KMS-11 (cell line): Measurements from ENCODE around the gene ADAP1.
"Not testable (repeated sequence)": the region's sequence is repeated elsewhere in the genome, so short reads cannot be mapped to it uniquely, and the experiment has no call there.

Experiments used
- H2AFZ ChIP-seq: fragments of 200-600 bp; sonication (generic); 2 replicates; pipeline ENCODE4 v1.6.1; 2016; ENCODE audit warnings: antibody characterized with exemption, mixed run types, low read depth
- H3K27ac ChIP-seq: fragments of 200-600 bp; sonication (generic); 2 replicates; pipeline ENCODE4 v1.6.1; 2016; ENCODE audit warnings: mild to moderate bottlenecking, mixed run types
- H3K27me3 ChIP-seq: fragments of 200-600 bp; sonication (generic); 2 replicates; pipeline ENCODE4 v1.6.1; 2017; ENCODE audit warnings: mild to moderate bottlenecking, low read depth, mixed run types, moderate library complexity; ENCODE audit not compliant: insufficient read depth
- H3K36me3 ChIP-seq: fragments of 200-600 bp; sonication (generic); 2 replicates; pipeline ENCODE4 v1.6.1; 2017; ENCODE audit warnings: mild to moderate bottlenecking, mixed run types; ENCODE audit not compliant: insufficient read depth
- H3K4me1 ChIP-seq: fragments of 200-600 bp; sonication (generic); 2 replicates; pipeline ENCODE4 v1.6.1; 2016; ENCODE audit warnings: mild to moderate bottlenecking, low read depth, mixed run types; ENCODE audit not compliant: poor library complexity, severe bottlenecking
- H3K4me2 ChIP-seq: fragments of 200-600 bp; sonication (generic); 2 replicates; pipeline ENCODE4 v1.7.0; 2016; ENCODE audit warnings: mild to moderate bottlenecking, mixed run types
- H3K4me3 ChIP-seq: fragments of 200-600 bp; sonication (generic); IDR thresholded peaks from 2 replicates; pipeline ENCODE4 v1.6.1; 2017; ENCODE audit warnings: low read depth, low read length, mixed read lengths; ENCODE audit not compliant: insufficient read depth
- H3K79me2 ChIP-seq: fragments of 200-600 bp; sonication (generic); 2 replicates; pipeline ENCODE4 v1.6.1; 2016; ENCODE audit warnings: low read depth, mixed run types; ENCODE audit not compliant: insufficient read depth
- H3K9ac ChIP-seq: fragments of 200-600 bp; sonication (generic); 2 replicates; pipeline ENCODE4 v1.6.1; 2016; ENCODE audit warnings: mild to moderate bottlenecking, mixed run types
- H4K20me1 ChIP-seq: fragments of 200-600 bp; sonication (generic); 2 replicates; pipeline ENCODE4 v1.6.1; 2016; ENCODE audit warnings: mild to moderate bottlenecking, mixed run types; ENCODE audit not compliant: insufficient read depth
- CTCF ChIP-seq: fragments of 200-600 bp; sonication (generic); conservative IDR thresholded peaks from 2 replicates; pipeline ENCODE4 v1.6.1; 2017; ENCODE audit warnings: low read depth, mild to moderate bottlenecking, antibody characterized with exemption, low read length, moderate library complexity, mixed read lengths

ADAP1 gene

GRCh38 chr7:954330-955238, at the start of gene ADAP1:
Gene ADAP1, minus strand, starts transcription at chr7:954680. Its CDS starts 203 bp downstream, at chr7:954477.
- Histone ChIP-seq H3K4me2 (no peak within 1 kb of the TSS), H3K4me3 (no peak within 1 kb of the TSS), H3K9ac (no peak within 1 kb of the TSS)

GRCh38 chr7:1002445-1002844, 48.0 kb upstream of the ADAP1 start:
- H3K4me2 ChIP-seq, H4K20me1 ChIP-seq, H3K4me3 ChIP-seq, H3K27me3 ChIP-seq, H3K27ac ChIP-seq, H2AFZ ChIP-seq, H3K4me1 ChIP-seq, H3K36me3 ChIP-seq, H3K9ac ChIP-seq, H3K79me2 ChIP-seq: not testable (repeated sequence)

More at GRCh38 chr7:954330-955238, at the start of gene ADAP1:
- H3K4me1 ChIP-seq, result peaks cover 14% of the 10 kb centered on the region
- H3K27ac ChIP-seq, result no peak within 1 kb of the TSS
- H3K36me3 ChIP-seq, result no peaks in the 10 kb centered on the region
- no peak for TF ChIP-seq CTCF
- no peaks in the 10 kb centered on the region for H4K20me1 ChIP-seq
- H3K79me2 ChIP-seq, result no peaks in the 10 kb centered on the region
- H2AFZ ChIP-seq, result no peak within 1 kb of the TSS
- H3K27me3 ChIP-seq, result peaks cover 29% of the 10 kb centered on the region

- H3K4me1 ChIP-seq, H3K9ac ChIP-seq, H3K4me3 ChIP-seq, H3K4me2 ChIP-seq, H3K27ac ChIP-seq, H3K27me3 ChIP-seq, H3K79me2 ChIP-seq, H3K36me3 ChIP-seq, H4K20me1 ChIP-seq, H2AFZ ChIP-seq: not testable (repeated sequence)
Measured at GRCh38 chr7:1002026-1002425, 47.5 kb upstream of the ADAP1 start.

GRCh38 chr7:1001069-1001770, 46.7 kb upstream of the ADAP1 start:
- not testable (repeated sequence) for H2AFZ ChIP-seq, H4K20me1 ChIP-seq, H3K27ac ChIP-seq, H3K36me3 ChIP-seq, H3K79me2 ChIP-seq, H3K4me3 ChIP-seq, H3K4me2 ChIP-seq, H3K27me3 ChIP-seq, H3K4me1 ChIP-seq, H3K9ac ChIP-seq

- Histone ChIP-seq H3K36me3 (no peaks in the 10 kb centered on the region), H3K79me2 (no peaks in the 10 kb centered on the region), H3K9ac (no peak overlapping the region), H3K4me1 (no peaks in the 10 kb centered on the region), H2AFZ (no peak overlapping the region), H4K20me1 (no peaks in the 10 kb centered on the region), H3K27me3 (no peaks in the 10 kb centered on the region), H3K4me2 (no peak overlapping the region), H3K4me3 (no peak overlapping the region), H3K27ac (no peak overlapping the region)
- TF ChIP-seq CTCF, result no peak
Measured at GRCh38 chr7:999941-1000935, 45.8 kb upstream of the ADAP1 start.
